Breast epithelium (tissue), 4 donors: Measurements from ENCODE around the gene CRYGN. TPM values are rescaled to one million over a fixed set of nuclear protein-coding genes. Genes with fewer than 3 reads are reported as not detected.

Source experiments
- DNase-seq, 2 donors: peaks; one replicate each; pipeline ENCODE4 v3.0.0-alpha.2; 2019; ENCODE audit warnings: low spot score in 2 of 2
- H3K27ac ChIP-seq, 2 donors: fragments of 200-600 bp; sonication (generic) in 1 of 2; one replicate each; pipeline ENCODE4 v1.5.1; 2016 to 2019; ENCODE audit warnings: mild to moderate bottlenecking in 1 of 2
- H3K27me3 ChIP-seq, 2 donors: fragments of 200-600 bp; sonication (generic) in 1 of 2; one replicate each; pipeline versions ENCODE4 v1.5.1 to v1.6.0; 2017 to 2019; ENCODE audit warnings: control low read depth in 1 of 2, mild to moderate bottlenecking in 1 of 2
- H3K36me3 ChIP-seq: fragments of 200-600 bp; one replicate; pipeline ENCODE4 v1.5.1; 2019
- H3K4me1 ChIP-seq, 2 donors: fragments of 200-600 bp; sonication (generic); one replicate each; pipeline ENCODE4 v1.5.1; 2016 to 2019; ENCODE audit warnings: control low read depth in 1 of 2
- H3K4me3 ChIP-seq, 3 donors: fragments of 200-600 bp; sonication (generic); 1 replicate in 2 of 3; 2 replicates in 1 of 3; pipeline ENCODE4 v1.5.1; 2016 to 2019; ENCODE audit warnings: mild to moderate bottlenecking in 3 of 3, moderate library complexity in 2 of 3
- H3K9me3 ChIP-seq, 2 donors: fragments of 200-600 bp; sonication (generic) in 1 of 2; one replicate each; pipeline ENCODE4 v1.5.1; 2016 to 2019; ENCODE audit warnings: control low read depth in 1 of 2
- CTCF ChIP-seq, 3 donors: fragments of 450-650 bp; IDR thresholded peaks; one replicate each; pipeline ENCODE4 v1.5.1; 2016 to 2017; ENCODE audit warnings: antibody characterized with exemption in 3 of 3, mild to moderate bottlenecking in 3 of 3, moderate library complexity in 3 of 3
- POLR2A ChIP-seq: fragments of 450-650 bp; IDR thresholded peaks from one replicate; pipeline ENCODE4 v1.6.1; 2016; ENCODE audit warnings: antibody characterized with exemption, mild to moderate bottlenecking, moderate library complexity
- POLR2AphosphoS5 ChIP-seq, 3 donors: sonication (generic); formaldehyde crosslinking; IDR thresholded peaks; one replicate each; pipeline ENCODE4 v1.6.1; 2017; ENCODE audit warnings: antibody characterized with exemption in 3 of 3
- intact Hi-C: fragments of 100-400 bp; cut with DNase I; formaldehyde crosslinking; loops from one replicate; pipeline ENCODE4 v1.15.1; 2023; ENCODE audit warnings: low total_unique reads
- total RNA-seq, 3 donors: library from RNA; depleted of rRNA; stranded (reverse); fragments of >200 nt; gene quantifications; one replicate each; pipeline ENCODE4 v1.1.0, GENCODE V29; 2016

The CRYGN gene
- total RNA-seq, 3 donors from 2014 or later: 0.98 to 1.3 TPM; not detected in 1

DNA sequence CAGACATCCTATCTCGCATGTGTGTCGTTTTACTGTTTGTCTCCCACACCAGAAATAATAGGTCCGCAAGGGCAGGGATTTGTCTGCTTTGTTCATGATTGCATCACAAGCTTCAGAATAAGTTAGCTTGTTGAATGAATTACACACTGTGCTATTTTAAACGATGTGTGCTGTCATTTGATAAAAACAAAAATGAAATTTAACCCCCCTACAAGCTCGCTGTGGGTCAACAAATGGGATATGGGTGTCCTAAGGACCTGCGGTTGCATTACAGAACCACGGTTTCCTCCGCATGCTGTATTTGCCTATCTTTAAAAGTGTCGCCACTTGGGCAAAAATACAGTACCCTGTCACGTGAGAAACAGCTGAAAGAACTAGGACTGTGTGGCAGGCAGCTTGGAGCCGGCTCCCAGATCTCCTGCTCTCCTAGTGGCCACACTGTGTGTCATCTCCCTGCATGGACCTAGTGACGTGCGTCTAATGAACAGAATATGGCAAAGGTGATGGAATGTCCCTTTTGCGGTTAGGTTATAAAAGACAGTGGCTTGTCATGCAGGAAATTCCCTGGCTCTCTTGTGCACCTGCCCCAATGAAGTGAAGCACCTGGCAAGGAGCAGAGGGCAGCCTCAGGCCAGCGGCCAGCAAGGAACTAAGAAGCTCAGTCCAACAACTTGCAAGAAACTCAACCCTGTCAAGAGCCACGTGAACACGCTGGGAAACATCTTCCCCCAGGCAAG is 32.9 kb upstream of the CRYGN start:
- H3K9me3 ChIP-seq: no peaks in the 10 kb centered on the region
- no peaks in the 10 kb centered on the region for H3K27me3 ChIP-seq
- H3K36me3 ChIP-seq: peaks cover 10% of the 10 kb centered on the region
- H3K4me3 ChIP-seq: no peak overlapping the region
- no peak overlapping the region for H3K27ac ChIP-seq
- DNase-seq: no peak
- intact Hi-C loops: no loop called here
- TF ChIP-seq POLR2A (no peak), CTCF (IDR thresholded peaks at IDR 0.05) (no peak)
- H3K4me1 ChIP-seq: no peaks in the 10 kb centered on the region

GRCh38 chr7:151470711-151471110 is 30.8 kb upstream of the CRYGN start:
- DNase-seq: no peak
- Histone ChIP-seq H3K9me3 (no peaks in the 10 kb centered on the region), H3K4me3 (no peak overlapping the region), H3K36me3 (peaks cover 10% of the 10 kb centered on the region), H3K27ac (no peak overlapping the region), H3K27me3 (no peaks in the 10 kb centered on the region), H3K4me1 (no peaks in the 10 kb centered on the region)
- intact Hi-C loops: no loop called here
- TF ChIP-seq CTCF (IDR thresholded peaks at IDR 0.05): no peak
- TF ChIP-seq POLR2AphosphoS5 (IDR thresholded peaks at IDR 0.05): no peak
- no peak for TF ChIP-seq POLR2A

DNA sequence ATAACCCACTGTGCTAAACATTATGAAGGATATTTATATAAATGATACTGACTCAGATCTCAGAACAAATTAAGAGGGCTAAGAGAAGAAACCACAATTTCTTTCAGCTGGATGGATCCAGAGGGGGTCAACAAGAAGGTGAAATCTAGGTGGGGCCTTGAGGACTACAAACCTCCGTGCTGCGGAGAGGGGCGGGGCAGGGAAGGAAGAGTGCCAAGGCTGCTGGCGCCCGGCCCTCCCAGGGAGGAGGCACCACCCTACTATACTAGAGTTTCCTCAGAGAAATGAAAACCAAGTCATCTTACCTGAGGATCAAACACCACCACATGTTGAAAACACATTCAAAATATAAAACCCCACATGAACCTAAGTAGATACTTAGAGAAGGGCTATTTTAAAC is 29.3 kb upstream of the CRYGN start:
- no peaks in the 10 kb centered on the region for H3K9me3 ChIP-seq
- DNase-seq: no peak
- no peaks in the 10 kb centered on the region for H3K27me3 ChIP-seq
- peaks cover 10% of the 10 kb centered on the region for H3K36me3 ChIP-seq
- H3K27ac ChIP-seq: no peak overlapping the region
- H3K4me3 ChIP-seq: no peak overlapping the region
- no peak for TF ChIP-seq POLR2A
- no peak for TF ChIP-seq CTCF (IDR thresholded peaks at IDR 0.05)
- no peak for TF ChIP-seq POLR2AphosphoS5 (IDR thresholded peaks at IDR 0.05)
- H3K4me1 ChIP-seq: no peaks in the 10 kb centered on the region
- intact Hi-C loops: loop anchor here (10.0 kb wide), 1 partner anchor 46 kb away; the partner anchor contains the start of gene RHEB

- H3K36me3 ChIP-seq: peaks cover 10% of the 10 kb centered on the region
- no peaks in the 10 kb centered on the region for H3K4me1 ChIP-seq
- no peak overlapping the region for H3K27ac ChIP-seq
Measured at GRCh38 chr7:151468217-151469018, 28.5 kb upstream of the CRYGN start.

More at GRCh38 chr7:151468217-151469018, 28.5 kb upstream of the CRYGN start:
- Histone ChIP-seq H3K9me3 (no peaks in the 10 kb centered on the region), H3K27me3 (no peaks in the 10 kb centered on the region), H3K4me3 (no peak overlapping the region)
- TF ChIP-seq CTCF (IDR thresholded peaks at IDR 0.05) (no peak), POLR2A (no peak), POLR2AphosphoS5 (IDR thresholded peaks at IDR 0.05) (no peak)
- intact Hi-C loops: loop anchor here (10.0 kb wide), 1 partner anchor 46 kb away; the partner anchor contains the start of gene RHEB
- no peak for DNase-seq
